Mononuclear cell (primary cell): ENCODE data around the gene HCN3. TPM values are rescaled to one million over a fixed set of nuclear protein-coding genes. Genes with fewer than 3 reads are reported as not detected.
A peak's percentile ranks its signal among the peaks of the same experiment; 100 is the strongest.

Experiments
- H3K27me3 ChIP-seq: 2 replicates; pipeline ENCODE4 v1.6.0; 2011; ENCODE audit warnings: low read length, control low read depth; ENCODE audit not compliant: insufficient read depth
- H3K4me1 ChIP-seq: 2 replicates; pipeline ENCODE4 v1.5.1; 2011; ENCODE audit warnings: mild to moderate bottlenecking, low read length, control low read depth; ENCODE audit not compliant: insufficient read depth
- H3K4me3 ChIP-seq: 2 replicates; pipeline ENCODE4 v1.5.1; 2011; ENCODE audit warnings: mild to moderate bottlenecking, low read length, moderate library complexity
- H3K9me3 ChIP-seq: 2 replicates; pipeline ENCODE4 v1.5.1; 2011; ENCODE audit warnings: low read depth, mild to moderate bottlenecking, control low read depth, low read length
- total RNA-seq: library from RNA; depleted of rRNA; stranded (reverse); fragments of >200 nt; gene quantifications from one replicate; pipeline ENCODE4 v1.2.3, GENCODE V29; 2012

Gene HCN3
- total RNA-seq, 1 donor, result 0.21 TPM

DNA sequence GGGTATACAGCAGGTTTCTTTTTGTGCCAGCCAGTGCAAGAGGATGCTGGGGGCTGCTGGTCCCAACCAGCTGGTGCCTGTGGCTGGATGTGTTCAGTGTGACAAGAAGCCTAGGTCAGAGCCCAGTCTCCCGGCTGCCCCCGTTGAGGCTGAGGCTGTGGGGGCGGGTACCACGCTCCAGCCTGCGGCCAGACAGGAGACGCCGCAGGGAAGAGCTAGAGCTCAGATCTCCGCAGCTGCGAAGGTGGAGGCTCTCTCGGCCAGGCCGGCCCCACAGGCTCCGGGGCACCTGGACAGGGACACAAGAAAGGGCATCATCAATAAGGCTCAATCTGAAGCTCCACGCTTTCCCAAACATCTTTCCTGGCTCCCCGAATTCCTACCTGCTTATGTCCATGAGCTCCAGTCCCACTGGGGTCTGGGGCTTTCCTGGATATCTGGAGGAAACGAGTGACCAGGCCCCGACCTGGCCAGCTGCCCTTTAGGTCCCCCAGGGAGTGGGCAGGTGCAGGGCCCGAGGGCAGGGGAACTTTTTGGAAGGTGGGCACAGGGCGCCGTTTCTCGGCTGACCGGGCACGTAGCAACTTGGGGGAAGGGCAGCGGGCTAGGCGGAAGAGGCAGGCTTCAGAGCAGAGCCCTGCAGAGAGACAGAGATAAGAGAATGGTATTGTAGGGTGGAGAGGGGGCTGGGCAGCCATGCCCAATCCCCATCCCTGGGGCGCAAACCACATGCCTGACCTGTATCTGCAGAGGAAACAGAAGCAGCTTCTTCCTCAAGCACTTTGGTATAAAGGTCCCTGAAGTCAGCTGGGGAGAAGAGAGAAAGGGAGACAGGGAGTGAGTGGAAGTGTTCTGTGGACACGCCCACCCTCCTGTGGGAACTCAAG, 29.4 kb upstream of the HCN3 start:
- Histone ChIP-seq H3K4me1 (peaks cover 32% of the 10 kb centered on the region), H3K27me3 (no peaks in the 10 kb centered on the region), H3K9me3 (no peaks in the 10 kb centered on the region)

DNA sequence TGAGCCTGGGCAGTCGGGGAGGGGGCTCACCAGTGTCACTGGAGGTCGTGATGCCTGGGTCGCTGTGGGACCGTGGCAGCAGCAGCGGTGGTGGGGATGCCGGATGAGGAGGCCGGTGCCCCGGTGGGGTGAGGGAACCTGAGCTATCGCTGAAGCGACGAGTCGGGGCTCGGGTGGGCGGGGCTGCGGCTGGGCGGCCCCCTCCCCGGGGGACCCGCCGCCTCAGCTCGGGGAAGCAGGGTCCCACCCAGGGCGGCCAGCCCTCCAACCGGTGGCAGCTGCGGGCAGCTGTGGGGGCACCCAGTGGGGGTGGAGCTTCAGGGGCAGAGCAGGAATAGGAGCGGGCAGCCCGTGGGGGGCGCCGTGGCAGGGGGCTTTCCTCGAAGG, 27.0 kb upstream of the HCN3 start:
- H3K4me3 ChIP-seq, result peak overlapping the region; percentile 44
- no peaks in the 10 kb centered on the region for H3K9me3 ChIP-seq
- peaks cover 23% of the 10 kb centered on the region for H3K4me1 ChIP-seq
- H3K27me3 ChIP-seq, result no peaks in the 10 kb centered on the region

More for the DNA sequence above, 29.4 kb upstream of the HCN3 start:
- no peak overlapping the region for H3K4me3 ChIP-seq

DNA sequence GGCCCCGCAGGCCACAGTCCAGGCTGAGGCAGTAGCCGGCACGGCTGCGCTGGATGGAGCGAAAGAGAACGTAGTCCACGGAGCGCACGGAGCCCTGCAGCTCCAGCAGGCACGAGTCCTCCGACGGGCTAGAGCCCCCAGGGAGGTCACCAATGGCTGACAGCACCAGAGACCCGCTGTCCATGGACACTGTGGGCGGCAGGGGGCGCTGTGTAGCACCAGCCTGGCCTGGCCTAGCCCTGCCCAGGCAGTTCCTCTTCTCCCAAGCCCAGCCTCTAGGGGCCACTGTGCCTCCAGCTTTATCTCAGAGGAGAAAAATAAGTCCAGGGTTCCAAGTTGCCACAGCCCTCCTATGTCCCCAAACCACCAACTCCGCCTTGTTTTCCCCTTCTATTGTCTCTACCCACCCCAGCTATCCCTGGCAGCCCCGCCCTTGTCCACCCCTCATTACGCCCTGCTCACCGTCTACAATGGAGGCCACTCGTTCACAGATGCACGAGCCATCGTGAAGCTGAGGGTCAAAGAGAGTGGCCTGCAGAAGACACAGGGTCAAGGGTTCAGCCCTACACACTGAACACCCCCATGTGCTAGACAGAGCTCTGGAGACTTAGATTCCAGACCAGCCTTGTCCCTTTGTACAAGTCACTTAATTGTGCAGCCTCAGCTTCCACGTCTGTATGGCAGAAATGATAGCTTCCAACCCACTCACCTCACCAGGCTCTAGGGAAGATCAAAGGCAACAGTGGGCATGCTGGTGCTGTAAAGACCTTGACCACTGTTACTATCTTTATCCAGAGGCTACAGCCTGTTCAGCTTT, 26.4 kb upstream of the HCN3 start:
- no peaks in the 10 kb centered on the region for H3K9me3 ChIP-seq
- H3K4me1 ChIP-seq, result peaks cover 26% of the 10 kb centered on the region
- H3K4me3 ChIP-seq, result peak overlapping the region; percentile 44
- no peaks in the 10 kb centered on the region for H3K27me3 ChIP-seq

DNA sequence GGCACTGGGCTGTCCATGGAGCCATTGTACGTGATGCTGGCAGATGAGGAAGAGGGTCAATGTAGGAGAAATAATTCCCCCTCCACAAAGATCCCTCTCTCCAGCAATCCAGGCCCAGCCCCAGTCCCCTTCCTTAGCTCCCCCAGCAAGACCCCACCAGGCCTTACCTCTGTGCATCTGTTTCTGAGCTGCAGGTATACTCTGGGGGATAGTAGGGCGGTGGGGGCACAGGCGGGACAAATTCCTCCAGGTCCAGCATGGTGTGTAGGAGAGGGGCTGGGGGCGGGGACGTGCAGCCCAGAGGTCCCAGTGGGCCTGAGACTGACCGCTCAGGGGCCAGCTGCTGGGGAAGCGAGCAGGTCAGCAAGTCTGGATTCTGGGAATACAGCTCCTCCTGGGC, 25.7 kb upstream of the HCN3 start:
- peaks cover 30% of the 10 kb centered on the region for H3K4me1 ChIP-seq
- H3K4me3 ChIP-seq, result no peak overlapping the region
- H3K27me3 ChIP-seq, result no peaks in the 10 kb centered on the region
- H3K9me3 ChIP-seq, result no peaks in the 10 kb centered on the region

DNA sequence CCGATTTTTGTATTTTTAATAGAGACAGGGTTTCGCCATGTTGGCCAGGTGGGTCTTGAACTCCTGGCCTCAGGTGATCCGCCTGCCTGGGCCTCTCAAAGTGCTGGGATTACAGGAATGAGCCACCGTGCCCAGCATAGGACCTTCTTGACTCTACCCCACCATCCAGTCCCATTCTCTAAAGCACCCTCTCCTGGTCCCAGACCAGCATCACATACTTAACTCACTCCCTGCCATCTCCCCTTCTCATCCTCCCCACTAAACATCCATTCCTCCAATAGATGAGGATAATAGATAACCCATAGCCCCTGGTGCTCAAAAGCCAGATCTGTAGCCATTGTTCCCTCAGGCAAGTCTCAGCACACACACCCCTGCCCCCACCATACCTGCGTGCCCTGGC, 24.1 kb upstream of the HCN3 start:
- H3K4me1 ChIP-seq, result peaks cover 30% of the 10 kb centered on the region
- H3K9me3 ChIP-seq, result no peaks in the 10 kb centered on the region
- H3K4me3 ChIP-seq, result no peak overlapping the region
- no peaks in the 10 kb centered on the region for H3K27me3 ChIP-seq

DNA sequence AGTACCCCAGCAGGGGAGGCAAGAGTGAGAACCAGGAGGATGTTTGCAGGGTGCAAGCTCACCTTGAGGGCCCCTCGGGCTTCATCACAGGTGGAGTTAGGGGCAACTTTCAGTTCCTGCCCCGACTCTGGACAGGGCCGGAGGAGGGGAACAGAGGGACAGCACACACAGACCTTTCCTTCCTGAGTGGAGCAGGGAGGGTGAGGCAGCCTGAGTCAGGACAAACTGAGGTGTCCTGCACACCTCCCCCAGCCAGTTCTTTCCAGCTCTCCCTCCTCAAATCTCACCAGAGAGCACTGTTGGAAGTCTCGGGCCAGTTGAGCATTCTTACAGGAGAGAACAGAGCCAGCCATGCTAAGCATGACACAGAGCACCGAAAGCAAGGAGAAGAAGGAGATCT, 23.5 kb upstream of the HCN3 start:
- H3K4me1 ChIP-seq, result peaks cover 30% of the 10 kb centered on the region
- H3K4me3 ChIP-seq, result no peak overlapping the region
- H3K27me3 ChIP-seq, result no peaks in the 10 kb centered on the region
- no peaks in the 10 kb centered on the region for H3K9me3 ChIP-seq

DNA sequence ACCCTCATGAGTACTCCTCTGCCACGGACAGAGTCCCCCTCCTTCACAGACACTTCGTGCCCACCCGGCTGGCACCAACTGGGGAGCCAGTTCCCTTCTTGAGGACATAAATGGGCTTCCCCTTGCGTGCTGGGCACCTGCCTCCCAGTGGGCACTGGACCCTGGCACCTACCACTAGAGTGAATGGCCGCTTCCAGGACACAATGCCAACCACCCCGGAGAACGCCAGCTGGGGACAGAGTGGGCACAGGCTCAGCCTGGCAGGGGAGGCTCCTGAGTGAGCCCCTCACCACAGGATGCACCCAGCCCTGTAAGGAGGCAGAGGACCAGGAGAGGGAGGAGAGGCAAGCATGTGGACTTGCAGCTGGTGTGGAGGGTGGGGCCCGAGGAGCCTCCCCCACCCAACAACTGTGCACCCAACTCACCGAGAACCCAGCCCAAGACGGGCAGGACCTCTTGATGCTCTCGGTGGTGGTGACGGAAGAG, 23.0 kb upstream of the HCN3 start:
- no peaks in the 10 kb centered on the region for H3K9me3 ChIP-seq
- no peaks in the 10 kb centered on the region for H3K27me3 ChIP-seq
- no peak overlapping the region for H3K4me3 ChIP-seq
- H3K4me1 ChIP-seq, result peaks cover 30% of the 10 kb centered on the region

DNA sequence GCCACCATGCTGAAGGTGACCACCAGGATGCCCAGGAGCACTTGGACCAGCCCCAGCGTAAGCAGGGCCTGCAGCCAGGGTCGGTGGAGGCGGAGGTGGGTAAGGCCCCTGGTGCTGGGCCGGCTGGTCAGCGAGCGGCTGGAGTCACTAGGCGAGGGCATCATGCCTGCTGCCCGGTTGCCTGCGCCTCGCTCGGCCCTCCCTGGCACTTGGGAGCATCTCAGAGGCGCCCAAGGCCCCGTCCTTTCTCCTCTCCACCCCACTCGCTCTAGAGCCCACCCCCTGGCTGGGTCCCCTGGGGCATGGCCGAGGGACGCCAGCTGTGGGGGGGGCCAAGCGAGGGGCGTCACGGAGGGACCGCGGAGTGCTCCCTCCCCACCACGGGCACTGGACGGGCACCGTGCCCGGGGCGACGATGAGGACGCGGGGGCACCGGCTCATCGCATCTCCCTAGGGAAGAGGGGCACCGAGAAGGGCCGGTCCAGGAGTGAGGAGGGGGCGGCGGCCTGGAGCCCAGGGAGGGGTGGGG, 22.5 kb upstream of the HCN3 start:
- Histone ChIP-seq H3K27me3 (no peaks in the 10 kb centered on the region), H3K4me3 (peak overlapping the region; percentile 60)

DNA sequence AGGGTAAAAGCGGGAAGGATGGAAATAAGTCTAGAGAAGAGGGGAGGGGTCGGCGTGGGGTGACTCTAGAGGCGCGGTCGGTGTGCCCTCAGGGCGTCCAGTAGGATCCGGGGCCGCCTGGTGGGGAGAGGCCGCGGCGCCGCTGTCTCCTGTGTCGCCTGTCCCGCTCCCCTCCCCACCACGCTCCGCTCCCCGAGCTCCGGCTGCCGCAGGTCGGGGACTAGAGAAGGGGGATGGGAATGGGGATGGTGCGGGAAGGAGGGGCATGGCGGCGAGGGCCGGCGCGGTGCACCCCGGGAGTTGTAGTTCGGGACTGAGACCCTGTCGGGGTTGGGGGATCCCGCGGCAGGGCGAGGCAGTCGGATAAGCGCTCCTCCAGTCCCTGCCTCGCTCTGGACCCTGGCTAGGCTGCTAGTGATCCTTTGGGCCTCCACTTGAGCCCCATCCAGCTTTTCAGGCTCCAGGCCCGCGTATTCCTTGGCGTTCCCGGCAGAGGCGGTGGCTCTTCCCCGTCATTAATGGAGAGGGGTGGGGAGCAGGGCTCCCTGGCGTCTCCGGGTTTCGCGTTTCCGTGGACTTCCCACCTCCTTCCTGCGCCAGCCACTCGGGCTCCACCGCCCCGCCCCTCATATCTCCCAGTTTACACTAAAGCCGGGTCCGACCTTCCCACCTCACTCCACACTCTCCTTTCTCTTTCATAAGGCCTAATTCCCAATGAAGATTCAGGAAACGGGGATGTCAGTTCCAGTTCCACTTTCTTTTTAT, 21.8 kb upstream of the HCN3 start, which contains the start of gene ENTREP3:
TSS of gene ENTREP3 (minus strand) at position 241 of the 765 bp plus-strand sequence. CDS start 606 bp downstream, outside the sequence.
- Histone ChIP-seq H3K4me1 (peaks cover 28% of the 10 kb centered on the region), H3K9me3 (no peaks in the 10 kb centered on the region), H3K27me3 (no peaks in the 10 kb centered on the region), H3K4me3 (peak within 1 kb of the TSS; percentile 60)

More for the DNA sequence above, 22.5 kb upstream of the HCN3 start:
- peaks cover 30% of the 10 kb centered on the region for H3K4me1 ChIP-seq
- H3K9me3 ChIP-seq, result no peaks in the 10 kb centered on the region

DNA sequence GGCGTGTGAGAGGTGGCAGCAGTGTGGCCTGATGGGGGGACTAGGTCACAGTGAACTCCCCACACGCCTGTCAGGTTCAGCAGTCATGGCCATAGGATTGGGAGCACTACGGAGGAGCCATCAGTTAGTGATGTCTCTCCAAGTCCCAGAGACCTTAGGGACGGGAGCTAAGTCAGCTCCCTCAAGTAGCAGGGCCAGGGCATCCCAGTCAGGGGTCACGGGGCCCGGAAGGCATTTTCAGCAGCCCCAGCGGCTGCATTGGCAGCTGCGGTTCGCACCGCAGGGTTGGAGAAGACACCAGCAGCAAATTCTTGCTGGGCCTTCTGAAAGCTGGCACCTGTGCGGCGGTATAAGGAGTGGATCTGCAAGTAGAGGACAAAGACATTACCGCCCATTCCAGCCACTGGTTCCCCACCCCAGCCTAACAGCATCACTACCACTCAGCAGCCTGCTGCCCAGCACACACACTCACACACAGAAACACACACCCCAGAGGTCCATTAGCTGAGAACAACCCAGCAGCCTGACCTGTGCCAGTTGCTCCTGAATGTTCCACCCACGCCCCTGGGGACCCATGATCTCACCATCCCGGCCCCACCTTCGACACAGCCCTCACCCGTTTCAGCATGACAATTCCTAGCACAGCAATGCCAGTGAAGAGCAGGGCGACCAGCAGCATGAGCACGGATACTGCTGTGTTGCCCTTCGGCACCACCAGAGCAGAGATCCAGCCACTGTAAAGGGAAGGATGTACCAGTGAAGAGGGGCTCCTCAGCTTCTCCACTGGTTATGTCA, 21.0 kb upstream of the HCN3 start:
- Histone ChIP-seq H3K9me3 (no peaks in the 10 kb centered on the region), H3K4me3 (no peak overlapping the region), H3K4me1 (peaks cover 31% of the 10 kb centered on the region), H3K27me3 (no peaks in the 10 kb centered on the region)

DNA sequence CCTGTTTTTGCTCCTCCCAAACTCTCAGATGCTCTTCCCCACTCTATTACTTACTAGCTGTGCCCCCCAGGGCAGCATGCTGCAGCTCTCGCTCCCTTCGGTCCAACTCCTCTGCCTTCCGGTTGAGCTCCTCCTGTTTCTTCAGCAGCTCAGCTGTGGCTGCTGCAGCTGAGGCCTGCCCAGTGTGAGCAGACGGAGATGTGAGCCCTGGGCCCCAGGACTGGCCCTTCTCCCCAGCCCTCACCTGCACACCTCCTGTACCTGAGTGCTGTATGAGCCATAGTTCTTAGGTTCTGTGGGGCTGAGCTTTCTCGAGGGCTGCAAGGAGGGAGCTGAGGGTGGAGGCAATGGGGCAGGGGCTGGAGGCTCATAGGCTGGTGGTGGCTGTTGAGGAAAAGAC, 17.0 kb upstream of the HCN3 start:
- Histone ChIP-seq H3K27me3 (no peaks in the 10 kb centered on the region), H3K9me3 (no peaks in the 10 kb centered on the region), H3K4me1 (peaks cover 35% of the 10 kb centered on the region)

DNA sequence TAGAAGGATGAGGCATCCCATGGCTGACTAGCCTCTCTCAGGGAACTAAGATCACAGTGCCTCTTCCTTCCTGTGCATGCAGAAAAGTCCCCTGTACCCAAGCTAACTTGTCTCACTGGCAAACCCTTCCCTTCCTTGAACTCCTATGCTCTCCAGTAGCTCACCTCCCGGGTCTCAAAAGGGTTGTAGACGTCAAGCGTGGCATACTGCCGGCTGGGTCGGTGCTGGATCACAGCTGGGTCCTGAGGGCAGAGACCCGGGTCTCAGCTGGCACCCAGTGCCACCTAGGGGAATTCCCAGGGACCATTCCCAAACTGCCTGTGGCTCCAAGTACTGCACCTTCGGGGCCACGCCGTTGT, 15.8 kb upstream of the HCN3 start:
- no peaks in the 10 kb centered on the region for H3K9me3 ChIP-seq
- H3K27me3 ChIP-seq, result no peaks in the 10 kb centered on the region
- H3K4me3 ChIP-seq, result peak overlapping the region; percentile 96

More for the DNA sequence above, 17.0 kb upstream of the HCN3 start:
- no peak overlapping the region for H3K4me3 ChIP-seq

DNA sequence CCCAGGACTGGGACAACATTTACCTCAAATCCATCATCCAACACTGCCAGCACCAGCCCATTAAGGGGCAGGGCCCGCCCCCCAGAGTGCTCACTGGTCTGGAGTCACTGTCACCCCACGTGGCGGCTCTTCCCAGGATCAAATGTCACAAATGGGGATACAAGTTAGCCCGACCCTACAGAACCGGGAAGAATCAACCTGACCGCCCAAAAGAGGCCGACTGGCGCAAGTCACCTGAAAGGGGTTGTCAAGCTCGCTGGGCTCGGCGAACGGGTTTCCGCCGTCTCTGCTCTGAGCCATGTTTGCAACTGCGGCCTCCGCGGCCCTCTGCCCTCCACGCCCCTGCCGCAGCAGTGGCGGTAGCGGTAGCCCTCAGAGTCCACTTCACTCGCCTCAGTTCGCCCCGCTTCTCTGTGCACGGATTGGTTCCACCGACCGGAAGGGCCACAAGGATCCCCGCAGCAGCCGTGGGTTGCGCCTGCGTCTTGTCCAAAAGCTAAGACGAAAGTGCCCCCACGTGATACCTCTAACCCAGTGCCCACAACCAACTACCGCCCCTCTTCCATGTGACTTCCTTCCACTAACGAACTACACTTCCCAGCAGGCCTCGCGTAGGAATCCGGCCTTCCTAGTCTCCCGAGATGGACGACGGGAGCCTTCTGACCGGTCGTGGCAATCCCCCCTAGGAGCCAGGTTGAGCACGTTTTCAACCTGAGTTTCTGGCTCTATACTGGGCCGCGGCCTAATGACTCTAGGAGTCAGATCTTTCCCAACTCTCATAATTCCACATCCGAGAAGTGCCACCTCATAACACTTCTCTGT, 15.2 kb upstream of the HCN3 start, which contains the start of gene SCAMP3:
TSS of gene SCAMP3 (minus strand) at position 509 of the 822 bp plus-strand sequence. CDS start at position 300, 209 bp downstream.
- Histone ChIP-seq H3K4me1 (peaks cover 26% of the 10 kb centered on the region), H3K9me3 (no peaks in the 10 kb centered on the region), H3K27me3 (no peaks in the 10 kb centered on the region), H3K4me3 (peak within 1 kb of the TSS; percentile 96)

More for the DNA sequence above, 15.8 kb upstream of the HCN3 start:
- peaks cover 26% of the 10 kb centered on the region for H3K4me1 ChIP-seq
